H1 (cell line): Measurements from ENCODE around the gene USP10. TPM values are rescaled to one million over a fixed set of nuclear protein-coding genes. Genes with fewer than 3 reads are reported as not detected.

Source experiments
- CTCF ChIA-PET: fragments of 300-600 bp; sonication (Branson Sonifier 250); formaldehyde crosslinking; loops from one replicate; lab custom pipeline; 2021; ENCODE audit not compliant: partially characterized antibody; lab: Charles Lee
- POLR2A ChIA-PET: fragments of 300-600 bp; sonication (Branson Sonifier 250); formaldehyde crosslinking; loops from one replicate; lab custom pipeline; 2021; ENCODE audit warnings: inconsistent platforms; ENCODE audit not compliant: partially characterized antibody; lab: Charles Lee
- DNase-seq, 2 experiments: peaks; one replicate each; pipeline versions ENCODE4 v3.0.0 to v3.0.0-alpha.2; 2010 to 2022; ENCODE audit warnings: low spot score in 2 of 2, low read depth in 1 of 2, mixed read lengths in 1 of 2
- FAIRE-seq: peaks from 2 replicates; lab custom pipeline; 2011; peaks lifted over from hg19 to GRCh38; lab: Jason Lieb, UNC
- H2AFZ ChIP-seq: 2 replicates; pipeline ENCODE4 v1.8.1; 2012; ENCODE audit warnings: low read length, inconsistent platforms
- H2AK5ac ChIP-seq: 2 replicates; pipeline ENCODE4 v1.6.1; 2013; ENCODE audit warnings: low read depth, low read length
- H2BK120ac ChIP-seq: replicated peaks from 2 replicates; pipeline ENCODE3; 2013; ENCODE audit warnings: low read depth, low read length, inconsistent platforms
- H2BK12ac ChIP-seq: 2 replicates; pipeline ENCODE4 v1.6.1; 2013; ENCODE audit warnings: low read depth, low read length
- H2BK15ac ChIP-seq: 2 replicates; pipeline ENCODE4 v1.6.1; 2013; ENCODE audit warnings: low read length
- H2BK20ac ChIP-seq: 2 replicates; pipeline ENCODE4 v1.6.1; 2013; ENCODE audit warnings: low read length
- H2BK5ac ChIP-seq: 2 replicates; pipeline ENCODE4 v1.6.1; 2013; ENCODE audit warnings: low read depth, low read length
- H3K14ac ChIP-seq: 2 replicates; pipeline ENCODE4 v1.6.1; 2013; ENCODE audit warnings: inconsistent platforms; ENCODE audit not compliant: insufficient read length
- H3K18ac ChIP-seq: 2 replicates; pipeline ENCODE4 v1.6.1; 2013; ENCODE audit warnings: low read length; ENCODE audit errors: extremely low read depth
- H3K23ac ChIP-seq: 2 replicates; pipeline ENCODE4 v1.6.1; 2013; ENCODE audit warnings: inconsistent platforms; ENCODE audit not compliant: insufficient read length
- H3K23me2 ChIP-seq: 2 replicates; pipeline ENCODE4 v1.6.1; 2013; ENCODE audit warnings: low read depth, low read length
- H3K27ac ChIP-seq: 2 replicates; pipeline ENCODE4 v1.6.1; 2011; ENCODE audit warnings: low read depth, low read length, inconsistent platforms
- H3K27me3 ChIP-seq, 4 experiments: replicated peaks in 1 of 4; 1 replicate in 1 of 4; 2 replicates in 3 of 4; pipeline versions ENCODE4 v1.6.1 to v1.8.1; 2011 to 2013; ENCODE audit warnings: low read length in 3 of 4, mild to moderate bottlenecking in 3 of 4, inconsistent platforms in 2 of 4, mixed read lengths in 2 of 4, moderate library complexity in 1 of 4; ENCODE audit not compliant: control insufficient read depth in 3 of 4, insufficient read depth in 3 of 4; ENCODE audit errors: extremely low read depth in 1 of 4
- H3K36me3 ChIP-seq, 4 experiments: 2 replicates each; pipeline versions ENCODE4 v1.6.1 to v1.8.1; 2011 to 2013; ENCODE audit warnings: mild to moderate bottlenecking in 4 of 4, low read length in 3 of 4, moderate library complexity in 2 of 4, control low read depth in 1 of 4, inconsistent platforms in 1 of 4; ENCODE audit not compliant: insufficient read depth in 4 of 4, control insufficient read depth in 2 of 4
- H3K4ac ChIP-seq: replicated peaks from 2 replicates; pipeline ENCODE3; 2013; ENCODE audit warnings: low read length, low read depth, mixed read lengths, inconsistent platforms; ENCODE audit not compliant: insufficient read length
- H3K4me1 ChIP-seq, 4 experiments: replicated peaks in 1 of 4; 1 replicate in 1 of 4; 2 replicates in 3 of 4; pipeline versions ENCODE4 v1.6.1 to v1.8.1; 2011 to 2013; ENCODE audit warnings: low read length in 3 of 4, inconsistent platforms in 2 of 4, mixed read lengths in 1 of 4; ENCODE audit not compliant: insufficient read depth in 4 of 4, control insufficient read depth in 3 of 4
- H3K4me2 ChIP-seq, 2 experiments: 2 replicates each; pipeline versions ENCODE4 v1.6.1 to v1.8.1; 2011 to 2013; ENCODE audit warnings: low read depth in 2 of 2, low read length in 2 of 2, control low read depth in 1 of 2, inconsistent platforms in 1 of 2, mild to moderate bottlenecking in 1 of 2; ENCODE audit not compliant: insufficient read depth in 1 of 2
- H3K4me3 ChIP-seq, 4 experiments: fragments of 200-600, 300-600 bp in 1 of 4; sonication (generic), shearing (Covaris generic), sonication (Bioruptor Twin) in 1 of 4; 2 replicates each; pipeline versions ENCODE4 v1.5.1 to v1.8.1; 2011 to 2016; ENCODE audit warnings: low read length in 4 of 4, low read depth in 3 of 4, control low read depth in 2 of 4, inconsistent platforms in 2 of 4, mild to moderate bottlenecking in 2 of 4, mixed read lengths in 1 of 4, moderate library complexity in 1 of 4; ENCODE audit not compliant: insufficient read depth in 2 of 4; ENCODE audit errors: extremely low read depth in 1 of 4
- H3K56ac ChIP-seq: replicated peaks from 2 replicates; pipeline ENCODE3; 2013; ENCODE audit warnings: low read depth, mild to moderate bottlenecking, mixed read lengths, low read length, inconsistent platforms; ENCODE audit not compliant: insufficient read length
- H3K79me1 ChIP-seq: 2 replicates; pipeline ENCODE4 v1.6.1; 2013; ENCODE audit warnings: low read depth, low read length, control low read depth
- H3K79me2 ChIP-seq, 2 experiments: 2 replicates each; pipeline versions ENCODE4 v1.6.1 to v1.8.1; 2012 to 2013; ENCODE audit warnings: low read length in 2 of 2, mild to moderate bottlenecking in 2 of 2, inconsistent platforms in 1 of 2; ENCODE audit not compliant: insufficient read depth in 2 of 2, control insufficient read depth in 1 of 2
- H3K9ac ChIP-seq, 4 experiments: replicated peaks in 1 of 4; 1 replicate in 1 of 4; 2 replicates in 3 of 4; pipeline versions ENCODE4 v1.6.1 to v1.8.1; 2011 to 2013; ENCODE audit warnings: low read depth in 3 of 4, low read length in 3 of 4, control low read depth in 2 of 4, mild to moderate bottlenecking in 2 of 4, moderate library complexity in 2 of 4, inconsistent platforms in 1 of 4; ENCODE audit errors: extremely low read depth in 1 of 4
- H3K9me3 ChIP-seq, 2 experiments: 2 replicates each; pipeline versions ENCODE4 v1.6.1 to v1.8.1; 2012 to 2013; ENCODE audit warnings: mild to moderate bottlenecking in 2 of 2, moderate library complexity in 2 of 2, control low read depth in 1 of 2, inconsistent platforms in 1 of 2, low read depth in 1 of 2, low read length in 1 of 2, mixed read lengths in 1 of 2; ENCODE audit not compliant: insufficient read depth in 2 of 2
- H4K20me1 ChIP-seq, 2 experiments: replicated peaks in 1 of 2; 2 replicates each; pipeline versions ENCODE3 to v1.8.1; 2011 to 2013; ENCODE audit warnings: inconsistent platforms in 2 of 2, low read length in 2 of 2, mild to moderate bottlenecking in 1 of 2; ENCODE audit not compliant: insufficient read depth in 2 of 2, control insufficient read depth in 1 of 2
- H4K5ac ChIP-seq: 2 replicates; pipeline ENCODE4 v1.6.1; 2013; ENCODE audit warnings: low read length, low read depth, mixed read lengths, inconsistent platforms; ENCODE audit not compliant: insufficient read length
- H4K8ac ChIP-seq: 2 replicates; pipeline ENCODE4 v1.8.0; 2013; ENCODE audit warnings: mild to moderate bottlenecking, moderate library complexity, low read length, inconsistent platforms; ENCODE audit not compliant: insufficient read depth; ENCODE audit errors: extremely low read depth
- H4K91ac ChIP-seq: replicated peaks from 2 replicates; pipeline ENCODE3; 2013; ENCODE audit warnings: low read length, mixed read lengths, inconsistent platforms; ENCODE audit not compliant: insufficient read length
- CHD1 ChIP-seq: IDR thresholded peaks from 2 replicates; pipeline ENCODE4 v1.6.1; 2012; ENCODE audit warnings: low read depth, low read length, improper control_type of control experiment
- HDAC6 ChIP-seq: IDR thresholded peaks from one replicate; pipeline ENCODE4 v1.7.1; 2012; ENCODE audit warnings: low read depth, mild to moderate bottlenecking, inconsistent platforms, low read length, moderate library complexity
- RNF2 ChIP-seq: fragments of 200-900, 300-1000 bp; sonication (generic); IDR thresholded peaks from 2 replicates; pipeline ENCODE4 v1.7.1; 2016; ENCODE audit warnings: borderline replicate concordance, low read depth, mild to moderate bottlenecking, antibody characterized with exemption, low read length; ENCODE audit not compliant: poor library complexity, severe bottlenecking; ENCODE audit errors: missing control alignments
- WGBS, 2 experiments: shearing (Covaris generic) in 1 of 2; methylation state at CpG; one replicate each; pipeline versions ENCODE4 v1.1.6 to v1.1.7; 2013 to 2015; ENCODE audit warnings: low lambda C conversion rate in 2 of 2, mixed read lengths in 2 of 2, inconsistent platforms in 1 of 2, low coverage in 1 of 2, missing lambda C conversion rate in 1 of 2; ENCODE audit not compliant: insufficient replicate concordance in 2 of 2, insufficient coverage in 1 of 2, insufficient read length in 1 of 2; ENCODE audit errors: extremely low coverage in 1 of 2, missing lambda C conversion rate in 1 of 2; 5-methylcytosine and 5-hydroxymethylcytosine counted together
- polyA plus RNA-seq, 7 experiments: library from polyadenylated mRNA; depleted of rRNA in 3 of 7; stranded (reverse) in 5 of 7; unstranded in 2 of 7; fragments of >200 nt in 5 of 7; fragments of 200-250 nt in 2 of 7; gene quantifications; 1 replicate in 5 of 7; 2 replicates in 1 of 7; 4 replicates in 1 of 7; pipeline versions ENCODE4 v1.2.1 to v1.2.3, GENCODE V29; 2011 to 2013; ENCODE audit warnings: missing spikeins in 2 of 7, mixed read lengths in 2 of 7
- total RNA-seq: library from RNA; stranded (reverse); fragmentation: NEBNext Ultra II Directional; extraction: Animal tissue kit (Norgen Biotek cat#: 25700); gene quantifications from 2 replicates; pipeline ENCODE4 v1.2.1, GENCODE V29; 2021

USP10 gene
- total and polyA plus RNA-seq, 2 of the 8 experiments (the other 6 are each of a cell fraction or from before 2014, with no cell fraction given) = 171 to 195 TPM

DNA sequence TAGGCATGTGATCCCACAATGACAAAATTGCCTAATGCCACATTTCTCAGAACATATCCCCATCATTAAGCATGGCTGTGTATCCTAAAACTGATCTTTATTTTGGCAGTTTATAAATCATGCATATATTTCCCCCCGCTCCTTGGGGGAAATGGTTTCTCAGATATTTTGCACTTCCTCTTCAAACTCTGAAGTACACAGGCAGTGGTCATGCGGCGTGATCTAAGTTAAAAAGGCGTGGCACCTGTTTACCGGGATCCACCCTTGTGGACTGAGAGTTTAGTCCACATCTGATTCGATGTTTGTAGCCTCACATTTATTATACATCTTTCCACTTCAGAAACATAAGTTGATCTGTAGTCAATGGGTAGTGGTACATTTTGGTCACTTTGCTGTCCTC is 51.4 kb downstream of the USP10 start:
- no peak overlapping the region for H3K56ac ChIP-seq

More for the DNA sequence above, 51.4 kb downstream of the USP10 start:
- Histone ChIP-seq H2AK5ac (no peak overlapping the region), H4K5ac (no peak overlapping the region), H3K14ac (no peak overlapping the region), H3K9ac (no peak overlapping the region), H2BK15ac (no peak overlapping the region), H2AFZ (no peak overlapping the region), H3K36me3 (peaks cover 0 to 3% (median 1%) of the 10 kb centered on the region in 4 experiments; a peak in 3 of 8 replicates), H3K4me2 (no peak overlapping the region), H2BK20ac (no peak overlapping the region), H3K4me1 (no peaks in the 10 kb centered on the region), H4K91ac (no peak overlapping the region), H3K23ac (no peak overlapping the region), H3K4ac (no peak overlapping the region), H4K20me1 (peaks cover 21 to 30% of the 10 kb centered on the region in 2 experiments), H4K8ac (no peak overlapping the region), H2BK5ac (no peak overlapping the region), H3K9me3 (no peaks in the 10 kb centered on the region), H3K23me2 (no peaks in the 10 kb centered on the region), H3K18ac (no peak overlapping the region), H2BK120ac (no peak overlapping the region), H3K4me3 (no peak overlapping the region), H2BK12ac (no peak overlapping the region), H3K79me2 (peaks cover 5 to 97% of the 10 kb centered on the region in 2 experiments), H3K27ac (no peak overlapping the region), H3K27me3 (no peaks in the 10 kb centered on the region), H3K79me1 (peaks cover 11% of the 10 kb centered on the region)
- peak in 1 of 2 experiments; percentile 29 for DNase-seq
- FAIRE-seq = no peak
- TF ChIP-seq CHD1 (no peak), RNF2 (no peak), HDAC6 (no peak)
- CTCF ChIA-PET = interaction anchor here (1.1 to 8.3 kb wide), 8 partner anchors 9 to 220 kb away, joined by 3 to 137 read pairs (median 8); no protein-coding TSS in a partner anchor
- 92% methylated on average over 6 of the region's 6 CpGs; no CpG with 5 or more reads in 1 of the 2 experiments for WGBS, 2 experiments
- POLR2A ChIA-PET = interaction anchor here (1.0 kb wide), 1 partner anchor 9 kb away, joined by 3 read pairs; no protein-coding TSS in a partner anchor
